Measurements from ENCODE around the gene PDGFD. TPM values are rescaled to one million over a fixed set of nuclear protein-coding genes. Genes with fewer than 3 reads are reported as not detected.

The PDGFD gene
- polyA plus RNA-seq, 1 of the 3 experiments (the other 2 are of a cell fraction): 4.8 TPM

DNA sequence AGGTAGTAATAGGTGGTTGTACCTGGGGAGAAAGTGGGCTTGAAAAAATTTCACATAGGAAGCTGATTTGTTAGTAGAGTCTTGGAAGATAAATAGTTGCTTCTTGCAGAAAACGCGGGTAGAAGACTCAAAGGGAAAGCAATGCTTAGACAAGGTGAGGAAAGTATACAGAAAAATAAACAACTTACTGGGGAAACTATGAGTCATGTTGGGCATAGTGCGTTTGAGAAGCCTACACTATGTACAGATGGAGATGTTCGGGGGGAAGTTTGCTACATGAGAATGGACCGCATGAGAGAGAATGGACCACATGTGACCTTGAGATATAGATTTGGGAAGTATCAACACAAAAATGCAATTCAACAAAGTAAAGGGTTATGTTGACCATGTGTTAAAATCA lies 214.2 kb downstream of the PDGFD start:
- Histone ChIP-seq H3K27me3 (ENCODE audit: insufficient read depth) (no peaks in the 10 kb centered on the region), H2AFZ (ENCODE audit: low read depth) (no peak overlapping the region), H3K9ac (no peak overlapping the region), H3K4me1 (ENCODE audit: control insufficient read depth in 1 of 2, insufficient read depth in 2 of 2, low read depth in 1 of 2, low read length in 1 of 2) (no peaks in the 10 kb centered on the region; a peak in 2 of 4 replicates), H3F3A (replicated peaks; ENCODE audit: insufficient read depth) (peaks cover 3% of the 10 kb centered on the region), H3K27ac (ENCODE audit: low read depth in 2 of 2, low read length in 1 of 2) (no peak overlapping the region), H3K4me2 (no peak overlapping the region), H3K79me2 (ENCODE audit: insufficient read depth) (no peaks in the 10 kb centered on the region), H3K9me3 (no peaks in the 10 kb centered on the region), H4K20me1 (ENCODE audit: insufficient read depth) (no peaks in the 10 kb centered on the region), H3K36me3 (replicated peaks in 1 of 2; ENCODE audit: control insufficient read depth in 1 of 2, insufficient read depth in 2 of 2, low read length in 1 of 2) (no peaks in the 10 kb centered on the region), H3K4me3 (ENCODE audit: low read depth in 2 of 2, low read length in 1 of 2) (no peak overlapping the region), H3K9me2 (no peaks in the 10 kb centered on the region)
- no peak for DNase-seq
- WGBS (ENCODE audit: low lambda C conversion rate): 88% methylated on average over 5 of the region's 5 CpGs
- ChIA-PET POLR2A (no interaction called here), CTCF (no interaction called here)
- TF ChIP-seq NRF1 (IDR thresholded peaks at IDR 0.05; ENCODE audit: low read depth, low read length) (no peak), POLR2AphosphoS5 (IDR thresholded peaks at IDR 0.05; ENCODE audit: low read depth, low read length) (no peak), ELF1 (IDR thresholded peaks at IDR 0.05) (no peak), YY1 (IDR thresholded peaks at IDR 0.05; ENCODE audit: low read depth) (no peak), EZH2phosphoT487 (IDR thresholded peaks at IDR 0.05; ENCODE audit: borderline replicate concordance, low read depth) (no peak), MXI1 (IDR thresholded peaks at IDR 0.05; ENCODE audit: low read depth, low read length) (no peak), GABPA (IDR thresholded peaks at IDR 0.05; ENCODE audit: low read depth) (no peak), GATA2 (CRISPR knock-in tag; IDR thresholded peaks at IDR 0.05) (no peak)
- TF ChIP-seq, protein P1, sequence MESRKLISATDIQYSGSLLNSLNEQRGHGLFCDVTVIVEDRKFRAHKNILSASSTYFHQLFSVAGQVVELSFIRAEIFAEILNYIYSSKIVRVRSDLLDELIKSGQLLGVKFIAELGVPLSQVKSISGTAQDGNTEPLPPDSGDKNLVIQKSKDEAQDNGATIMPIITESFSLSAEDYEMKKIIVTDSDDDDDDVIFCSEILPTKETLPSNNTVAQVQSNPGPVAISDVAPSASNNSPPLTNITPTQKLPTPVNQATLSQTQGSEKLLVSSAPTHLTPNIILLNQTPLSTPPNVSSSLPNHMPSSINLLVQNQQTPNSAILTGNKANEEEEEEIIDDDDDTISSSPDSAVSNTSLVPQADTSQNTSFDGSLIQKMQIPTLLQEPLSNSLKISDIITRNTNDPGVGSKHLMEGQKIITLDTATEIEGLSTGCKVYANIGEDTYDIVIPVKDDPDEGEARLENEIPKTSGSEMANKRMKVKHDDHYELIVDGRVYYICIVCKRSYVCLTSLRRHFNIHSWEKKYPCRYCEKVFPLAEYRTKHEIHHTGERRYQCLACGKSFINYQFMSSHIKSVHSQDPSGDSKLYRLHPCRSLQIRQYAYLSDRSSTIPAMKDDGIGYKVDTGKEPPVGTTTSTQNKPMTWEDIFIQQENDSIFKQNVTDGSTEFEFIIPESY (IDR thresholded peaks at IDR 0.05; ENCODE audit: borderline replicate concordance, low read depth): no peak
- TF ChIP-seq, protein P2, sequence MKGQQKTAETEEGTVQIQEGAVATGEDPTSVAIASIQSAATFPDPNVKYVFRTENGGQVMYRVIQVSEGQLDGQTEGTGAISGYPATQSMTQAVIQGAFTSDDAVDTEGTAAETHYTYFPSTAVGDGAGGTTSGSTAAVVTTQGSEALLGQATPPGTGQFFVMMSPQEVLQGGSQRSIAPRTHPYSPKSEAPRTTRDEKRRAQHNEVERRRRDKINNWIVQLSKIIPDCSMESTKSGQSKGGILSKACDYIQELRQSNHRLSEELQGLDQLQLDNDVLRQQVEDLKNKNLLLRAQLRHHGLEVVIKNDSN (IDR thresholded peaks at IDR 0.05; ENCODE audit: borderline replicate concordance, low read depth): no peak
- TF ChIP-seq, protein P3, sequence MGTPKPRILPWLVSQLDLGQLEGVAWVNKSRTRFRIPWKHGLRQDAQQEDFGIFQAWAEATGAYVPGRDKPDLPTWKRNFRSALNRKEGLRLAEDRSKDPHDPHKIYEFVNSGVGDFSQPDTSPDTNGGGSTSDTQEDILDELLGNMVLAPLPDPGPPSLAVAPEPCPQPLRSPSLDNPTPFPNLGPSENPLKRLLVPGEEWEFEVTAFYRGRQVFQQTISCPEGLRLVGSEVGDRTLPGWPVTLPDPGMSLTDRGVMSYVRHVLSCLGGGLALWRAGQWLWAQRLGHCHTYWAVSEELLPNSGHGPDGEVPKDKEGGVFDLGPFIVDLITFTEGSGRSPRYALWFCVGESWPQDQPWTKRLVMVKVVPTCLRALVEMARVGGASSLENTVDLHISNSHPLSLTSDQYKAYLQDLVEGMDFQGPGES (IDR thresholded peaks at IDR 0.05; ENCODE audit: low read depth, low read length): no peak
- TF ChIP-seq, protein P4, sequence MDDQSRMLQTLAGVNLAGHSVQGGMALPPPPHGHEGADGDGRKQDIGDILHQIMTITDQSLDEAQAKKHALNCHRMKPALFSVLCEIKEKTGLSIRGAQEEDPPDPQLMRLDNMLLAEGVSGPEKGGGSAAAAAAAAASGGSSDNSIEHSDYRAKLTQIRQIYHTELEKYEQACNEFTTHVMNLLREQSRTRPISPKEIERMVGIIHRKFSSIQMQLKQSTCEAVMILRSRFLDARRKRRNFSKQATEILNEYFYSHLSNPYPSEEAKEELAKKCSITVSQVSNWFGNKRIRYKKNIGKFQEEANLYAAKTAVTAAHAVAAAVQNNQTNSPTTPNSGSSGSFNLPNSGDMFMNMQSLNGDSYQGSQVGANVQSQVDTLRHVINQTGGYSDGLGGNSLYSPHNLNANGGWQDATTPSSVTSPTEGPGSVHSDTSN (IDR thresholded peaks at IDR 0.05): no peak

DNA sequence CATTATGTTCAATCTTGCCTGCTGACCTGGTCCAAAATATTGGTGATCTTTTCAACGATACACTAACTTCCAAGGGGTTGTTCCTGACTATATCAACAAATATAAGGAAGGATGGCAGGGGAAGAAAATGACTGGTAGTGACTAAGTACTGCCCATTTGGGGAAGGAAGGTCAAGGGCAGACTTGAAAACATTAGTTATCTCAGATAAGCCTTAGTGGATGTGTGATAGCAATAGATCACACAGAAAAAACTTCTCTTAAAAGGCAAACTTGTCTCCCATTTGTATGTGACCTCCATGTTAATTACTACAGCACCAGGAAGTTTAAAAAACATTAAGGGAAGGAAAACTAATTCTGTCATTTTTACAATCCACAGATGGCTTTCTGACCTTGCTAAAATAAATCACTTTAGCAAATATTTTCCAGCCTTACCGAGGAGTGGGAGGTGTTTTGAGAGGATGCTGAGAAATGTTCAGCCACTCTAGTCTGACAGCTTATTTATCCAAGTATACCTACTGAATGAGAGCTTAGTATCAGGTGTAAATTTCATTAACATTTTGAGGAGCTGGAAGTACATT lies 215.7 kb downstream of the PDGFD start:
- CTCF ChIA-PET: no interaction called here
- Histone ChIP-seq H3F3A (replicated peaks; ENCODE audit: insufficient read depth) (peaks cover under 1% of the 10 kb centered on the region), H3K27me3 (ENCODE audit: insufficient read depth) (no peaks in the 10 kb centered on the region), H3K9ac (no peak overlapping the region), H3K9me3 (no peaks in the 10 kb centered on the region), H4K20me1 (ENCODE audit: insufficient read depth) (no peaks in the 10 kb centered on the region), H3K36me3 (replicated peaks in 1 of 2; ENCODE audit: control insufficient read depth in 1 of 2, insufficient read depth in 2 of 2, low read length in 1 of 2) (no peaks in the 10 kb centered on the region), H3K4me2 (no peak overlapping the region), H3K79me2 (ENCODE audit: insufficient read depth) (no peaks in the 10 kb centered on the region), H2AFZ (ENCODE audit: low read depth) (no peak overlapping the region), H3K4me1 (ENCODE audit: control insufficient read depth in 1 of 2, insufficient read depth in 2 of 2, low read depth in 1 of 2, low read length in 1 of 2) (no peaks in the 10 kb centered on the region; a peak in 2 of 4 replicates), H3K4me3 (ENCODE audit: low read depth in 2 of 2, low read length in 1 of 2) (no peak overlapping the region), H3K9me2 (no peaks in the 10 kb centered on the region), H3K27ac (ENCODE audit: low read depth in 2 of 2, low read length in 1 of 2) (no peak overlapping the region; a peak in 1 of 4 replicates)
- WGBS (ENCODE audit: low lambda C conversion rate): 51% methylated on average over 2 of the region's 2 CpGs
- no peak for DNase-seq
- POLR2A ChIA-PET: no interaction called here
- TF ChIP-seq NRF1 (IDR thresholded peaks at IDR 0.05; ENCODE audit: low read depth, low read length) (no peak), MXI1 (IDR thresholded peaks at IDR 0.05; ENCODE audit: low read depth, low read length) (no peak), MEF2A (IDR thresholded peaks at IDR 0.05; ENCODE audit: borderline replicate concordance, low read depth) (no peak), GABPA (IDR thresholded peaks at IDR 0.05; ENCODE audit: low read depth) (no peak), RXRA (IDR thresholded peaks at IDR 0.05; ENCODE audit: borderline replicate concordance, low read depth) (no peak), SIN3A (IDR thresholded peaks at IDR 0.05; ENCODE audit: borderline replicate concordance, low read depth, low read length) (no peak)
- TF ChIP-seq, protein P4 (IDR thresholded peaks at IDR 0.05): no peak
- TF ChIP-seq, protein P5, sequence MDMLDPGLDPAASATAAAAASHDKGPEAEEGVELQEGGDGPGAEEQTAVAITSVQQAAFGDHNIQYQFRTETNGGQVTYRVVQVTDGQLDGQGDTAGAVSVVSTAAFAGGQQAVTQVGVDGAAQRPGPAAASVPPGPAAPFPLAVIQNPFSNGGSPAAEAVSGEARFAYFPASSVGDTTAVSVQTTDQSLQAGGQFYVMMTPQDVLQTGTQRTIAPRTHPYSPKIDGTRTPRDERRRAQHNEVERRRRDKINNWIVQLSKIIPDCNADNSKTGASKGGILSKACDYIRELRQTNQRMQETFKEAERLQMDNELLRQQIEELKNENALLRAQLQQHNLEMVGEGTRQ (IDR thresholded peaks at IDR 0.05; ENCODE audit: borderline replicate concordance, low read depth, low read length): no peak
- TF ChIP-seq, protein P6, sequence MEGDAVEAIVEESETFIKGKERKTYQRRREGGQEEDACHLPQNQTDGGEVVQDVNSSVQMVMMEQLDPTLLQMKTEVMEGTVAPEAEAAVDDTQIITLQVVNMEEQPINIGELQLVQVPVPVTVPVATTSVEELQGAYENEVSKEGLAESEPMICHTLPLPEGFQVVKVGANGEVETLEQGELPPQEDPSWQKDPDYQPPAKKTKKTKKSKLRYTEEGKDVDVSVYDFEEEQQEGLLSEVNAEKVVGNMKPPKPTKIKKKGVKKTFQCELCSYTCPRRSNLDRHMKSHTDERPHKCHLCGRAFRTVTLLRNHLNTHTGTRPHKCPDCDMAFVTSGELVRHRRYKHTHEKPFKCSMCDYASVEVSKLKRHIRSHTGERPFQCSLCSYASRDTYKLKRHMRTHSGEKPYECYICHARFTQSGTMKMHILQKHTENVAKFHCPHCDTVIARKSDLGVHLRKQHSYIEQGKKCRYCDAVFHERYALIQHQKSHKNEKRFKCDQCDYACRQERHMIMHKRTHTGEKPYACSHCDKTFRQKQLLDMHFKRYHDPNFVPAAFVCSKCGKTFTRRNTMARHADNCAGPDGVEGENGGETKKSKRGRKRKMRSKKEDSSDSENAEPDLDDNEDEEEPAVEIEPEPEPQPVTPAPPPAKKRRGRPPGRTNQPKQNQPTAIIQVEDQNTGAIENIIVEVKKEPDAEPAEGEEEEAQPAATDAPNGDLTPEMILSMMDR (IDR thresholded peaks at IDR 0.05): no peak
